GM12878 (cell line): ENCODE results near the gene SLC25A36.

ENCODE experiments used
- CHD1 ChIP-seq: IDR thresholded peaks from 2 replicates; pipeline ENCODE4 v1.6.1; 2012; ENCODE audit warnings: low read depth, low read length, improper control_type of control experiment
- CTCF ChIP-seq, 3 experiments: IDR thresholded peaks in 2 of 3; conservative IDR thresholded peaks in 1 of 3; 2 replicates each; pipeline ENCODE4 v1.5.1; 2011; ENCODE audit warnings: low read depth in 3 of 3, low read length in 3 of 3, mild to moderate bottlenecking in 3 of 3, control low read depth in 2 of 3, moderate library complexity in 2 of 3, inconsistent platforms in 1 of 3, mixed read lengths in 1 of 3; ENCODE audit not compliant: control insufficient read depth in 2 of 3, insufficient read depth in 1 of 3; ENCODE audit errors: extremely low read depth in 1 of 3

GRCh38 chr3:141006344-141006743 lies 64.7 kb downstream of the SLC25A36 start:
- TF ChIP-seq CHD1: no peak
- no peak for TF ChIP-seq CTCF (IDR thresholded peaks at IDR 0.05 in 2 of 3, conservative IDR thresholded peaks at IDR 0.05 in 1 of 3; ENCODE audit: control insufficient read depth in 2 of 3, extremely low read depth in 1 of 3, insufficient read depth in 1 of 3, low read depth in 3 of 3, low read length in 3 of 3)
